Measurements from ENCODE around the gene CNTNAP5. TPM values are rescaled to one million over a fixed set of nuclear protein-coding genes. Genes with fewer than 3 reads are reported as not detected.

The CNTNAP5 gene
- total and polyA plus RNA-seq, 2 of the 13 experiments (the other 11 are each of a cell fraction or from before 2014, with no cell fraction given) = not detected

GRCh38 chr2:124678043-124678442 lies 653.0 kb downstream of the CNTNAP5 start:
- no peak overlapping the region for H2AFZ ChIP-seq (ENCODE audit: low read length)
- intact Hi-C loops (cut with micrococcal nuclease; ENCODE audit: unreplicated experiment) = no loop called here
- H3K27me3 ChIP-seq (ENCODE audit: control insufficient read depth in 1 of 2, insufficient read depth in 2 of 2, low read length in 2 of 2) = no peaks in the 10 kb centered on the region
- no peak for FAIRE-seq
- H3K4me1 ChIP-seq (ENCODE audit: insufficient read depth, low read length) = no peaks in the 10 kb centered on the region
- no peaks in the 10 kb centered on the region for H4K20me1 ChIP-seq (ENCODE audit: insufficient read depth, low read length)
- in situ Hi-C loops (cut with HindIII; ENCODE audit: extremely low pct_ligation_motif_present, low pct_unique_long_range_greater_than_20kb) = no loop called here
- BruUV-seq (replicated peaks) = no TSS peak
- POLR2A ChIA-PET = no interaction called here
- DNase-seq (ENCODE audit: low spot score) = no peak
- no peaks in the 10 kb centered on the region for H3K79me2 ChIP-seq (ENCODE audit: insufficient read depth, low read length)
- WGBS (ENCODE audit: low lambda C conversion rate) = 0% methylated on average over 2 of the region's 2 CpGs
- CTCF ChIA-PET (ENCODE audit: low intra/inter-chr PET ratio, low total read pairs) = no interaction called here
- no peak overlapping the region for H3K27ac ChIP-seq (ENCODE audit: extremely low read length, insufficient read depth, low read length)
- no peak for TF ChIP-seq ZNF138 (CRISPR knock-in tag; IDR thresholded peaks at IDR 0.05; ENCODE audit: low read depth)
- no peak for TF ChIP-seq PATZ1 (CRISPR knock-in tag; IDR thresholded peaks at IDR 0.05)
- no peak for TF ChIP-seq ATF7-NPFF (CRISPR knock-in tag; IDR thresholded peaks at IDR 0.05; ENCODE audit: low read depth)
- TF ChIP-seq RXRA (CRISPR knock-in tag; IDR thresholded peaks at IDR 0.05) = no peak
- no peak for TF ChIP-seq ZNF747 (CRISPR knock-in tag; IDR thresholded peaks at IDR 0.05; ENCODE audit: borderline replicate concordance)
- no peak for TF ChIP-seq U2AF1 (optimal IDR thresholded peaks at IDR 0.05; ENCODE audit: low read depth, low read length)
- TF ChIP-seq ZNF235 (CRISPR knock-in tag; IDR thresholded peaks at IDR 0.05; ENCODE audit: borderline replicate concordance) = no peak
- no peak for TF ChIP-seq ZNF33B (CRISPR knock-in tag; IDR thresholded peaks at IDR 0.05)
- TF ChIP-seq IKZF4 (CRISPR knock-in tag; IDR thresholded peaks at IDR 0.05; ENCODE audit: borderline replicate concordance, low read depth, not compliant biosample characterization) = no peak
- no peak for TF ChIP-seq TSC22D2 (CRISPR knock-in tag; IDR thresholded peaks at IDR 0.05; ENCODE audit: borderline replicate concordance)
- TF ChIP-seq FIP1L1 (IDR thresholded peaks at IDR 0.05; ENCODE audit: borderline replicate concordance, insufficient read depth, low read depth, low read length) = no peak
- no peak for TF ChIP-seq SYNCRIP (IDR thresholded peaks at IDR 0.05; ENCODE audit: insufficient read depth, low read depth, low read length)
- TF ChIP-seq MBD4 (IDR thresholded peaks at IDR 0.05; ENCODE audit: borderline replicate concordance, low read length) = no peak
- no peak for TF ChIP-seq YY1 (IDR thresholded peaks at IDR 0.05; ENCODE audit: insufficient read depth, insufficient replicate concordance, low read depth, low read length)
- TF ChIP-seq, protein P1, sequence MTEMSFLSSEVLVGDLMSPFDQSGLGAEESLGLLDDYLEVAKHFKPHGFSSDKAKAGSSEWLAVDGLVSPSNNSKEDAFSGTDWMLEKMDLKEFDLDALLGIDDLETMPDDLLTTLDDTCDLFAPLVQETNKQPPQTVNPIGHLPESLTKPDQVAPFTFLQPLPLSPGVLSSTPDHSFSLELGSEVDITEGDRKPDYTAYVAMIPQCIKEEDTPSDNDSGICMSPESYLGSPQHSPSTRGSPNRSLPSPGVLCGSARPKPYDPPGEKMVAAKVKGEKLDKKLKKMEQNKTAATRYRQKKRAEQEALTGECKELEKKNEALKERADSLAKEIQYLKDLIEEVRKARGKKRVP (CRISPR knock-in tag; IDR thresholded peaks at IDR 0.05) = no peak
- no peak overlapping the region for H3K4me3 ChIP-seq (replicated peaks in 1 of 3; ENCODE audit: insufficient read depth in 1 of 3, low read depth in 2 of 3, low read length in 3 of 3)
- ATAC-seq = no peak
- no peak overlapping the region for H3K4me2 ChIP-seq (ENCODE audit: low read depth, low read length)
- H3K36me3 ChIP-seq (replicated peaks in 1 of 2; ENCODE audit: control insufficient read depth in 1 of 2, insufficient read depth in 2 of 2, low read length in 2 of 2) = no peaks in the 10 kb centered on the region
- peaks cover 16% of the 10 kb centered on the region; the same call in 1 of the 2 replicates for H3K9me3 ChIP-seq (ENCODE audit: low read length)
- no peak overlapping the region for H3K9ac ChIP-seq (ENCODE audit: insufficient read depth, low read depth, low read length)
